Measurements from ENCODE around the gene SYT9. TPM values are rescaled to one million over a fixed set of nuclear protein-coding genes. Genes with fewer than 3 reads are reported as not detected.

The SYT9 gene
- total RNA-seq, 1 donor from 2014 or later: 0.16 TPM

GRCh38 chr11:7204778-7205177 lies 46.9 kb upstream of the SYT9 start:
- H3K4me1 Mint-ChIP-seq (ENCODE audit: low read depth, unreplicated experiment): peaks cover 22% of the 10 kb centered on the region
- no peak for FAIRE-seq
- H3K27ac Mint-ChIP-seq (ENCODE audit: unreplicated experiment): peak overlapping the region; percentile 95
- no peaks in the 10 kb centered on the region for H3K9me3 Mint-ChIP-seq (ENCODE audit: unreplicated experiment)
- H3K4me3 Mint-ChIP-seq (ENCODE audit: unreplicated experiment): no peak overlapping the region
- no peaks in the 10 kb centered on the region for H3K36me3 Mint-ChIP-seq (ENCODE audit: low read depth, unreplicated experiment)
- peak; percentile 47 for DNase-seq (ENCODE audit: low read depth)
- Histone ChIP-seq H3K79me2 (ENCODE audit: insufficient read depth, low read length) (no peaks in the 10 kb centered on the region), H3K9ac (ENCODE audit: low read length) (no peak overlapping the region), H3K4me2 (ENCODE audit: low read length) (peak overlapping the region; percentile 49), H3K36me3 (ENCODE audit: insufficient read depth, low read length) (no peaks in the 10 kb centered on the region), H4K20me1 (ENCODE audit: insufficient read depth, low read length) (no peaks in the 10 kb centered on the region), H2AFZ (ENCODE audit: low read depth, low read length) (no peak overlapping the region), H3K9me3 (ENCODE audit: insufficient read depth, low read depth, low read length) (no peaks in the 10 kb centered on the region), H3K27me3 (ENCODE audit: insufficient read depth, low read length) (no peaks in the 10 kb centered on the region), H3K4me3 (ENCODE audit: insufficient read depth, low read depth, low read length) (no peak overlapping the region), H3K4me1 (ENCODE audit: insufficient read depth, low read length) (no peaks in the 10 kb centered on the region), H3K27ac (ENCODE audit: low read depth, low read length) (no peak overlapping the region)
- no peak for TF ChIP-seq CTCF (IDR thresholded peaks at IDR 0.05; ENCODE audit: insufficient read depth, low read depth, low read length)
- TF ChIP-seq EZH2 (IDR thresholded peaks at IDR 0.05; ENCODE audit: insufficient read depth, low read length): no peak
- no peaks in the 10 kb centered on the region for H3K27me3 Mint-ChIP-seq (ENCODE audit: low read depth, unreplicated experiment)

- H3K4me1 ChIP-seq (ENCODE audit: insufficient read depth, low read length): no peaks in the 10 kb centered on the region
- Mint-ChIP-seq H3K9me3 (ENCODE audit: unreplicated experiment) (no peaks in the 10 kb centered on the region), H3K36me3 (ENCODE audit: low read depth, unreplicated experiment) (no peaks in the 10 kb centered on the region), H3K4me1 (ENCODE audit: low read depth, unreplicated experiment) (peaks cover 22% of the 10 kb centered on the region), H3K27ac (ENCODE audit: unreplicated experiment) (no peak overlapping the region), H3K27me3 (ENCODE audit: low read depth, unreplicated experiment) (peaks cover 9% of the 10 kb centered on the region), H3K4me3 (ENCODE audit: unreplicated experiment) (no peak overlapping the region)
- TF ChIP-seq CTCF (IDR thresholded peaks at IDR 0.05; ENCODE audit: insufficient read depth, low read depth, low read length) (no peak), EZH2 (IDR thresholded peaks at IDR 0.05; ENCODE audit: insufficient read depth, low read length) (no peak)
- H3K9ac ChIP-seq (ENCODE audit: low read length): no peak overlapping the region
- no peaks in the 10 kb centered on the region for H3K9me3 ChIP-seq (ENCODE audit: insufficient read depth, low read depth, low read length)
- no peaks in the 10 kb centered on the region for H3K79me2 ChIP-seq (ENCODE audit: insufficient read depth, low read length)
- H3K36me3 ChIP-seq (ENCODE audit: insufficient read depth, low read length): no peaks in the 10 kb centered on the region
- H3K27ac ChIP-seq (ENCODE audit: low read depth, low read length): no peak overlapping the region
- no peak for FAIRE-seq
- no peak overlapping the region for H3K4me2 ChIP-seq (ENCODE audit: low read length)
- no peaks in the 10 kb centered on the region for H4K20me1 ChIP-seq (ENCODE audit: insufficient read depth, low read length)
- no peak for DNase-seq (ENCODE audit: low read depth)
- H2AFZ ChIP-seq (ENCODE audit: low read depth, low read length): no peak overlapping the region
- H3K27me3 ChIP-seq (ENCODE audit: insufficient read depth, low read length): no peaks in the 10 kb centered on the region
- no peak overlapping the region for H3K4me3 ChIP-seq (ENCODE audit: insufficient read depth, low read depth, low read length)
Observed at GRCh38 chr11:7208391-7208790, 43.3 kb upstream of the SYT9 start.

GRCh38 chr11:7219491-7219890 lies 32.2 kb upstream of the SYT9 start:
- H3K27me3 ChIP-seq (ENCODE audit: insufficient read depth, low read length): no peaks in the 10 kb centered on the region
- no peaks in the 10 kb centered on the region for H3K36me3 Mint-ChIP-seq (ENCODE audit: low read depth, unreplicated experiment)
- FAIRE-seq (no peak), DNase-seq (ENCODE audit: low read depth) (no peak)
- H3K27ac ChIP-seq (ENCODE audit: low read depth, low read length): no peak overlapping the region
- H3K9me3 Mint-ChIP-seq (ENCODE audit: unreplicated experiment): peaks cover 2% of the 10 kb centered on the region
- H3K4me2 ChIP-seq (ENCODE audit: low read length): no peak overlapping the region
- no peak overlapping the region for H3K27ac Mint-ChIP-seq (ENCODE audit: unreplicated experiment)
- no peaks in the 10 kb centered on the region for H3K79me2 ChIP-seq (ENCODE audit: insufficient read depth, low read length)
- H2AFZ ChIP-seq (ENCODE audit: low read depth, low read length): no peak overlapping the region
- H3K4me3 ChIP-seq (ENCODE audit: insufficient read depth, low read depth, low read length): no peak overlapping the region
- H4K20me1 ChIP-seq (ENCODE audit: insufficient read depth, low read length): no peaks in the 10 kb centered on the region
- TF ChIP-seq CTCF (IDR thresholded peaks at IDR 0.05; ENCODE audit: insufficient read depth, low read depth, low read length): no peak
- no peak for TF ChIP-seq EZH2 (IDR thresholded peaks at IDR 0.05; ENCODE audit: insufficient read depth, low read length)
- H3K9ac ChIP-seq (ENCODE audit: low read length): no peak overlapping the region
- H3K9me3 ChIP-seq (ENCODE audit: insufficient read depth, low read depth, low read length): no peaks in the 10 kb centered on the region
- H3K4me3 Mint-ChIP-seq (ENCODE audit: unreplicated experiment): no peak overlapping the region
- no peaks in the 10 kb centered on the region for H3K4me1 ChIP-seq (ENCODE audit: insufficient read depth, low read length)
- no peaks in the 10 kb centered on the region for H3K36me3 ChIP-seq (ENCODE audit: insufficient read depth, low read length)
- peaks cover 19% of the 10 kb centered on the region for H3K27me3 Mint-ChIP-seq (ENCODE audit: low read depth, unreplicated experiment)
- H3K4me1 Mint-ChIP-seq (ENCODE audit: low read depth, unreplicated experiment): no peaks in the 10 kb centered on the region

Data from astrocyte (in vitro differentiated cells and primary cell).